Gastroesophageal sphincter (tissue), 4 donors: ENCODE data around the gene ALOX5AP. TPM values are rescaled to one million over a fixed set of nuclear protein-coding genes. Genes with fewer than 3 reads are reported as not detected.

ENCODE experiments used
- ATAC-seq: fragments of 150-250 bp; one replicate; pipeline ENCODE4 v1.9.1; 2016; ENCODE audit warnings: mild to moderate bottlenecking, moderate library complexity
- H3K27ac ChIP-seq, 4 donors: fragments of 200-600 bp; sonication (generic) in 3 of 4; 1 replicate in 3 of 4; 2 replicates in 1 of 4; pipeline ENCODE4 v1.5.1; 2016 to 2019
- H3K27me3 ChIP-seq: fragments of 200-600 bp; sonication (generic); one replicate; pipeline ENCODE4 v1.5.1; 2019
- H3K36me3 ChIP-seq, 2 donors: fragments of 200-600 bp; sonication (generic); one replicate each; pipeline ENCODE4 v1.5.1; 2019; ENCODE audit warnings: control low read depth in 1 of 2
- H3K4me1 ChIP-seq, 3 donors: fragments of 200-600 bp; sonication (generic); 1 replicate in 2 of 3; 2 replicates in 1 of 3; pipeline ENCODE4 v1.5.1; 2016 to 2019; ENCODE audit warnings: control low read depth in 2 of 3
- H3K4me3 ChIP-seq, 2 donors: fragments of 200-600 bp; sonication (generic); one replicate each; pipeline ENCODE4 v1.5.1; 2019; ENCODE audit warnings: mild to moderate bottlenecking in 1 of 2, moderate library complexity in 1 of 2
- H3K9me3 ChIP-seq, 3 donors: fragments of 200-600 bp; sonication (generic); one replicate each; pipeline ENCODE4 v1.5.1; 2017 to 2019; ENCODE audit warnings: control low read depth in 2 of 3
- EP300 ChIP-seq: sonication (generic); formaldehyde crosslinking; IDR thresholded peaks from one replicate; pipeline ENCODE4 v1.6.1; 2017; ENCODE audit warnings: antibody characterized with exemption, mild to moderate bottlenecking
- POLR2A ChIP-seq, 2 donors: fragments of 450-650 bp; IDR thresholded peaks; one replicate each; pipeline ENCODE4 v1.6.1; 2017; ENCODE audit warnings: antibody characterized with exemption in 2 of 2, mild to moderate bottlenecking in 2 of 2, moderate library complexity in 1 of 2
- POLR2AphosphoS5 ChIP-seq: sonication (generic); formaldehyde crosslinking; IDR thresholded peaks from one replicate; pipeline ENCODE4 v1.6.1; 2017; ENCODE audit warnings: antibody characterized with exemption
- WGBS, 2 donors: methylation state at CpG; one replicate each; pipeline ENCODE4 v1.1.5; 2018; ENCODE audit warnings: low coverage in 1 of 2; 5-methylcytosine and 5-hydroxymethylcytosine counted together
- total RNA-seq, 4 donors: library from RNA; depleted of rRNA; stranded (reverse); fragments of >200 nt; gene quantifications; one replicate each; pipeline ENCODE4 v1.1.0, GENCODE V29; 2016
- TF ChIP-seq, protein P1 (sequence below), 4 experiments: fragments of 200-600 bp in 2 of 4; fragments of 450-650 bp in 2 of 4; sonication (generic) in 1 of 4; IDR thresholded peaks; one replicate each; pipeline ENCODE4 v1.5.1; 2017 to 2019; ENCODE audit warnings: antibody characterized with exemption in 4 of 4, mild to moderate bottlenecking in 2 of 4, moderate library complexity in 2 of 4

Gene ALOX5AP
- total RNA-seq, 4 donors from 2014 or later = 5.6 to 34.7 (median 19.7) TPM

DNA sequence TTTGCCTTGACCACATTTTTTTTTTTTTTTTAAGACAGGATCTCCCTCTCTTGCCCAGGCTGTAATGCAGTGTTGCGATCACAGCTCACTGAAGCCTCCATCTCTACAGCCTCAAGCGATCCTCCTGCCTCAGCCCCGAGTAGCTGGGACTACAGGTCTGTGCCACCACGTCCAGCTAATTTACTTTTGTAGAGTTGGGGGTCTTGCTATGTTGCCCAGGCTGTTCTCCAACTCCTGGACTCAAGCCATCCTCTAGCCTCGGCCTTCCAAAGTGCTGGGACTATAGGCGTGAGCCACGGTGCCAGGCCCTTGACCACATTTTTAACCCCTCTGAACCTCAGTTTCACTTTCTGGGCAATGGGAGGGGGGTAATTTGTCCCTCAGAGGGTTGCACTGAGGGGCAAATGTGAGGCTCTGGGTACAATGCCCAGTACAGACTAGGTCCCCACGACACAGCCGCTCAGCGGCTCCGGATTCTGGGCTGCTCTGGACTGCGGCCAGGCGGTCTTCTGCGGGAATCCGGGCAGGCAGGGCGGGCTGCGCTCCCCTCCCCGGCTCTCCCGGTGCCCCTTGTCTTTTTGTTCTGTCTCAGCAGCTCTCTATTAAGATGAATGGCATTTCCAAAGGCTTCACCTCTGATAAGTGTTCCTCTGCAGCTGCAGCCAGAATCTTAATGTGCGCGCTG lies 3.8 kb upstream of the ALOX5AP start:
- ATAC-seq = no peak
- Histone ChIP-seq H3K9me3 (no peaks in the 10 kb centered on the region), H3K36me3 (no peaks in the 10 kb centered on the region), H3K27ac (no peak overlapping the region), H3K4me3 (peak overlapping the region in 1 of 2 donors; percentile 32), H3K27me3 (peaks cover 6% of the 10 kb centered on the region), H3K4me1 (peaks cover 0 to 27% (median 0%) of the 10 kb centered on the region in 3 donors)
- no peak for TF ChIP-seq EP300
- TF ChIP-seq POLR2AphosphoS5 = no peak
- TF ChIP-seq POLR2A (IDR thresholded peaks at IDR 0.05) = no peak
- TF ChIP-seq, protein P1, sequence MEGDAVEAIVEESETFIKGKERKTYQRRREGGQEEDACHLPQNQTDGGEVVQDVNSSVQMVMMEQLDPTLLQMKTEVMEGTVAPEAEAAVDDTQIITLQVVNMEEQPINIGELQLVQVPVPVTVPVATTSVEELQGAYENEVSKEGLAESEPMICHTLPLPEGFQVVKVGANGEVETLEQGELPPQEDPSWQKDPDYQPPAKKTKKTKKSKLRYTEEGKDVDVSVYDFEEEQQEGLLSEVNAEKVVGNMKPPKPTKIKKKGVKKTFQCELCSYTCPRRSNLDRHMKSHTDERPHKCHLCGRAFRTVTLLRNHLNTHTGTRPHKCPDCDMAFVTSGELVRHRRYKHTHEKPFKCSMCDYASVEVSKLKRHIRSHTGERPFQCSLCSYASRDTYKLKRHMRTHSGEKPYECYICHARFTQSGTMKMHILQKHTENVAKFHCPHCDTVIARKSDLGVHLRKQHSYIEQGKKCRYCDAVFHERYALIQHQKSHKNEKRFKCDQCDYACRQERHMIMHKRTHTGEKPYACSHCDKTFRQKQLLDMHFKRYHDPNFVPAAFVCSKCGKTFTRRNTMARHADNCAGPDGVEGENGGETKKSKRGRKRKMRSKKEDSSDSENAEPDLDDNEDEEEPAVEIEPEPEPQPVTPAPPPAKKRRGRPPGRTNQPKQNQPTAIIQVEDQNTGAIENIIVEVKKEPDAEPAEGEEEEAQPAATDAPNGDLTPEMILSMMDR (IDR thresholded peaks at IDR 0.05) = no peak
- WGBS, 2 donors = 52 to 55% methylated on average over 10 to 17 of the region's 21 CpGs

- peaks cover 6% of the 10 kb centered on the region for H3K27me3 ChIP-seq
- no peak overlapping the region for H3K27ac ChIP-seq
- H3K36me3 ChIP-seq = no peaks in the 10 kb centered on the region
- H3K4me1 ChIP-seq = peaks cover 0 to 27% (median 0%) of the 10 kb centered on the region in 3 donors
- 20 to 76% methylated on average over 2 to 10 of the region's 21 CpGs for WGBS, 2 donors
- H3K4me3 ChIP-seq = peak overlapping the region in 1 of 2 donors; percentile 32
- H3K9me3 ChIP-seq = no peaks in the 10 kb centered on the region
- no peak for ATAC-seq
- no peak for TF ChIP-seq EP300
- no peak for TF ChIP-seq POLR2AphosphoS5
- TF ChIP-seq, protein P1 (IDR thresholded peaks at IDR 0.05) = no peak
- no peak for TF ChIP-seq POLR2A (IDR thresholded peaks at IDR 0.05)
Observed at GRCh38 chr13:30732046-30732390, 3.3 kb upstream of the ALOX5AP start.

DNA sequence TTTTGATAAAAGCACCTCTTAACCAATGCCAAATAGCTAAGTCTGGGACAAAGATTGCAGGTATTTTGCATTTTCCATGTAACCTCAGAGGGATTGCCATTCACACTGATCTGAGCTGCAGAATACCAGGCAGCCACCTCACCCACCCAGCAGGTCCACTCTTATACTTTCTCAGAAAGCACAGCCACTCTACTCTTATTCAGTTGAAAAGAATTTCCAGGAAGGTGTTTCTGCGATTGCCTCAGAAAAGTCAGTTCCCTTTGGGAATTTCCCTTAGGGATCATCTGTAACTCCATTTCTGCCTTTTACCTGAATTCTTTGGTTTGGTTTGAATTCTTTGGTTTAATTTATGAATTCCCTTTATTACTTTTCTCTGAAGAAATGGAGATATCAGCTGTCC lies 904 bp upstream of the ALOX5AP start:
- no peak overlapping the region for H3K27ac ChIP-seq
- peaks cover 6% of the 10 kb centered on the region for H3K27me3 ChIP-seq
- TF ChIP-seq POLR2A (IDR thresholded peaks at IDR 0.05) (no peak), EP300 (no peak), POLR2AphosphoS5 (no peak)
- TF ChIP-seq, protein P1 (IDR thresholded peaks at IDR 0.05) = no peak
- no peak overlapping the region for H3K4me3 ChIP-seq
- WGBS, 2 donors = 67 to 71% methylated on average over 1 of the region's 1 CpG
- no peak for ATAC-seq
- H3K36me3 ChIP-seq = no peaks in the 10 kb centered on the region
- H3K9me3 ChIP-seq = no peaks in the 10 kb centered on the region
- peaks cover 0 to 27% (median 0%) of the 10 kb centered on the region in 3 donors for H3K4me1 ChIP-seq

DNA sequence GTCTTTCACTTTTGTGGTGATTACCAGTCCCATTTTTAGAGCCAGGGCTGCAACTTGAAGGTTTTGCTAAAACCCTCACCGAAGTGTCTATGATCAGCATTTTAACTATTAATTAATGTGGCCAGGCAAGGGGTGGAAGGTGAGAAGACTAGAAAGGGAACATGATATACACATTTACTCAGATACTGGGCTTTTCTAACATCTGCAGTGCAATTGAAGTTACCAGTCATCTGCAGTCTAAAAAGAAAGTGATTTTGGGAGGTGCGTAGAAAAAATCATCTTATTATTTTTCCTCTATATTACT lies 481 bp downstream of the ALOX5AP start:
- no peak for ATAC-seq
- H3K4me1 ChIP-seq = peaks cover 0 to 13% (median 0%) of the 10 kb centered on the region in 3 donors
- no peak for TF ChIP-seq EP300
- no peak for TF ChIP-seq POLR2AphosphoS5
- TF ChIP-seq, protein P1 (IDR thresholded peaks at IDR 0.05) = no peak
- TF ChIP-seq POLR2A (IDR thresholded peaks at IDR 0.05) = no peak
- H3K27ac ChIP-seq = peak overlapping the region in 1 of 4 donors; percentile 37
- H3K9me3 ChIP-seq = no peaks in the 10 kb centered on the region
- peak overlapping the region in 1 of 2 donors; percentile 22 for H3K4me3 ChIP-seq
- H3K27me3 ChIP-seq = peaks cover 6% of the 10 kb centered on the region
- WGBS, 2 donors = 85 to 89% methylated on average over 2 of the region's 2 CpGs
- H3K36me3 ChIP-seq = no peaks in the 10 kb centered on the region
